Panc1 (cell line): ENCODE data around the gene PRXL2A. TPM values are rescaled to one million over a fixed set of nuclear protein-coding genes. Genes with fewer than 3 reads are reported as not detected.

ENCODE experiments used
- ATAC-seq: fragments of 200-7000 bp; cut with Tn5 transposase; 2 replicates; pipeline ENCODE4 v1.9.1; 2020; ENCODE audit warnings: mild to moderate bottlenecking, moderate library complexity
- BruUV-seq: library from RNA; stranded (reverse); fragments of 400-500 nt; replicated peaks from 2 replicates; lab custom pipeline; 2021; lab: Mats Ljungman, UMichigan
- CTCF ChIA-PET: fragments of 300-600 bp; sonication (Branson Sonifier 250); formaldehyde crosslinking; loops from one replicate; lab custom pipeline; 2022; ENCODE audit warnings: antibody characterized with exemption; lab: Charles Lee
- POLR2A ChIA-PET: fragments of 300-600 bp; sonication (Branson Sonifier 250); formaldehyde crosslinking; loops from one replicate; lab custom pipeline; 2022; ENCODE audit warnings: antibody characterized with exemption; lab: Charles Lee
- DNase-seq: peaks from one replicate; pipeline ENCODE4 v3.0.0-alpha.2; 2010; ENCODE audit warnings: low read depth, low spot score
- H3K27ac ChIP-seq: 2 replicates; pipeline ENCODE4 v1.5.1; 2011; ENCODE audit warnings: mild to moderate bottlenecking, low read length, inconsistent platforms
- H3K27me3 ChIP-seq: fragments of 200-500 bp; sonication (Bioruptor generic); 2 replicates; pipeline ENCODE4 v1.6.0; 2014; ENCODE audit warnings: low read length, inconsistent platforms; ENCODE audit not compliant: control insufficient read depth, insufficient read depth
- H3K36me3 ChIP-seq: fragments of 200-500 bp; sonication (Bioruptor generic); 2 replicates; pipeline ENCODE4 v1.5.1; 2014; ENCODE audit warnings: inconsistent platforms, mild to moderate bottlenecking, low read length, moderate library complexity; ENCODE audit not compliant: control insufficient read depth, insufficient read depth
- H3K4me1 ChIP-seq: 2 replicates; pipeline ENCODE4 v1.5.1; 2011; ENCODE audit warnings: inconsistent platforms, mild to moderate bottlenecking, low read length, moderate library complexity; ENCODE audit not compliant: control insufficient read depth, insufficient read depth
- H3K4me3 ChIP-seq, 2 experiments: 2 replicates each; pipeline ENCODE4 v1.5.1; 2011 to 2012; ENCODE audit warnings: low read depth in 2 of 2, low read length in 2 of 2, mild to moderate bottlenecking in 2 of 2, inconsistent platforms in 1 of 2, moderate library complexity in 1 of 2
- H3K9me3 ChIP-seq: fragments of 200-500 bp; sonication (Bioruptor generic); 2 replicates; pipeline ENCODE4 v1.5.1; 2014; ENCODE audit warnings: low read depth, mild to moderate bottlenecking, inconsistent platforms, low read length, moderate library complexity; ENCODE audit not compliant: control insufficient read depth, insufficient read depth
- CTCF ChIP-seq: fragments of 450-650 bp; IDR thresholded peaks from 2 replicates; pipeline ENCODE4 v1.5.1; 2017; ENCODE audit warnings: mild to moderate bottlenecking
- POLR2AphosphoS5 ChIP-seq: IDR thresholded peaks from 2 replicates; pipeline ENCODE4 v1.6.1; 2012; ENCODE audit warnings: mild to moderate bottlenecking, low read depth, low read length, moderate library complexity
- REST ChIP-seq, 2 experiments: IDR thresholded peaks; 2 replicates each; pipeline ENCODE4 v1.6.1; 2011 to 2012; ENCODE audit warnings: low read depth in 2 of 2, control low read depth in 1 of 2, low read length in 1 of 2, mild to moderate bottlenecking in 1 of 2, moderate library complexity in 1 of 2; ENCODE audit not compliant: insufficient read depth in 1 of 2
- SIN3A ChIP-seq: IDR thresholded peaks from 2 replicates; pipeline ENCODE4 v1.6.1; 2012; ENCODE audit warnings: low read depth, mild to moderate bottlenecking, low read length, moderate library complexity, borderline replicate concordance; ENCODE audit not compliant: insufficient read depth
- TCF7L2 ChIP-seq: IDR thresholded peaks from 2 replicates; pipeline ENCODE4 v1.6.1; 2011; ENCODE audit warnings: mild to moderate bottlenecking, low read depth, low read length, inconsistent platforms
- in situ Hi-C: cut with HindIII; loops from 2 replicates; pipeline ENCODE4 v1.10.0; 2016; ENCODE audit warnings: low sequenced_read_pairs, low pct_unique_long_range_greater_than_20kb
- intact Hi-C: fragments of 100-400 bp; cut with micrococcal nuclease; formaldehyde crosslinking; loops from one replicate; pipeline ENCODE4 v1.10.0; 2022; ENCODE audit not compliant: unreplicated experiment
- total RNA-seq: library from RNA; stranded (reverse); gene quantifications from one replicate; pipeline ENCODE4 v1.2.1, GENCODE V29; 2021; ENCODE audit not compliant: unreplicated experiment

PRXL2A gene
- total RNA-seq, 1 experiment from 2014 or later, result 89.0 TPM

GRCh38 chr10:80442879-80443278, 34.5 kb downstream of the PRXL2A start:
- H3K27me3 ChIP-seq, result no peaks in the 10 kb centered on the region; the same call in 1 of the 2 replicates
- no peaks in the 10 kb centered on the region for H3K9me3 ChIP-seq
- in situ Hi-C loops, result no loop called here
- intact Hi-C loops, result loop anchor here (5.0 to 10.0 kb wide), 2 partner anchors 61 to 222 kb away; no protein-coding TSS in a partner anchor
- no peak overlapping the region for H3K27ac ChIP-seq
- TF ChIP-seq REST (IDR thresholded peaks at IDR 0.05; ENCODE audit: insufficient read depth in 1 of 2, low read depth in 2 of 2, low read length in 1 of 2) (no peak), SIN3A (no peak), TCF7L2 (no peak), CTCF (no peak), POLR2AphosphoS5 (no peak)
- BruUV-seq, result no TSS peak
- ATAC-seq, result no peak
- CTCF ChIA-PET, result interaction anchor here (4.5 kb wide), 1 partner anchor 62 kb away, joined by 40 read pairs; no protein-coding TSS in a partner anchor
- no peak overlapping the region for H3K4me3 ChIP-seq
- no peak for DNase-seq
- POLR2A ChIA-PET, result no interaction called here
- H3K4me1 ChIP-seq, result no peaks in the 10 kb centered on the region; the same call in 1 of the 2 replicates
- H3K36me3 ChIP-seq, result no peaks in the 10 kb centered on the region

GRCh38 chr10:80443531-80443974, 35.2 kb downstream of the PRXL2A start:
- Histone ChIP-seq H3K4me3 (no peak overlapping the region), H3K36me3 (no peaks in the 10 kb centered on the region), H3K27ac (no peak overlapping the region), H3K27me3 (no peaks in the 10 kb centered on the region), H3K9me3 (no peaks in the 10 kb centered on the region), H3K4me1 (no peaks in the 10 kb centered on the region; the same call in 1 of the 2 replicates)
- no peak for TF ChIP-seq SIN3A
- TF ChIP-seq TCF7L2, result no peak
- TF ChIP-seq CTCF, result peak; percentile 63
- no peak for TF ChIP-seq REST (IDR thresholded peaks at IDR 0.05; ENCODE audit: insufficient read depth in 1 of 2, low read depth in 2 of 2, low read length in 1 of 2)
- ChIA-PET POLR2A (no interaction called here), CTCF (interaction anchor here (1.3 to 4.5 kb wide), 4 partner anchors 46 to 300 kb away, joined by 3 to 40 read pairs (median 5); no protein-coding TSS in a partner anchor)
- in situ Hi-C loops, result no loop called here
- DNase-seq, result no peak
- ATAC-seq, result peak; percentile 75
- BruUV-seq, result no TSS peak
- intact Hi-C loops, result loop anchor here (5.0 to 10.0 kb wide), 2 partner anchors 61 to 221 kb away; no protein-coding TSS in a partner anchor
